Right lung (tissue), 10 donors: Measurements from ENCODE around the gene CLCA4. TPM values are rescaled to one million over a fixed set of nuclear protein-coding genes. Genes with fewer than 3 reads are reported as not detected.
"Not testable (repeated sequence)": the region's sequence is repeated elsewhere in the genome, so short reads cannot be mapped to it uniquely, and the experiment has no call there.

Experiments
- DNase-seq, 2 donors: peaks; one replicate each; pipeline ENCODE4 v3.0.0-alpha.2; 2013
- long read RNA-seq, 8 donors: transcript quantifications; one replicate each; lab custom pipeline, GENCODE V29; 2026
- polyA plus RNA-seq, 5 donors: library from polyadenylated mRNA; unstranded; fragments of 120-200 nt; gene quantifications; one replicate each; pipeline versions ENCODE4 v1.2.1 to v1.2.3, GENCODE V29; 2013; ENCODE audit warnings: inconsistent platforms in 1 of 5, low replicate concordance in 1 of 5; ENCODE audit not compliant: insufficient read length in 5 of 5, insufficient read depth in 1 of 5

CLCA4 gene
- not detected for polyA plus RNA-seq
- long read RNA-seq, donor 1: 0 reads
- long read RNA-seq, donor 2: 0 reads
- long read RNA-seq, donor 3: 0 reads
- long read RNA-seq, donor 4: 0 reads
- long read RNA-seq, donor 5: 0 reads
- long read RNA-seq, donor 6: 0 reads
- long read RNA-seq, donor 7: 0 reads
- long read RNA-seq, donor 8: 0 reads

DNA sequence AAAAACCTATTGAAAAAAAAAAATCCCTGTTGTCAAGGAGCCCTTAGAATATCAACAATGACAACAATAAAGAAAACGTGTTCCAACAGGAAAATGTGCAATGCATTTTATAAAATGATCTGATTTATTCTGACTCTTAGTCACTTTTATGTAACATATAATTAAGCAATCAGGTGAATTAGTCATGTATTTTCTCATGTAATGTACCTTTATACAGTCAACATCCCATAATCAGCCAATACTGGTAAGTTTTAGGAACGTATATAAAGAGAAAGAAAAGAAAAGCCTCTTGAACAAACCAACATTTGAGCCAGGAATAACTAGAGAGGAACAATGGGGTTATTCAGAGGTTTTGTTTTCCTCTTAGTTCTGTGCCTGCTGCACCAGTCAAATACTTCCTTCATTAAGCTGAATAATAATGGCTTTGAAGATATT is at the start of gene CLCA4:
TSS of gene CLCA4 (plus strand) at position 292 of the 435 bp plus-strand sequence. CDS start at position 334, 42 bp downstream.
- DNase-seq: no peak

GRCh38 chr1:86498281-86498680 is 48.6 kb upstream of the CLCA4 start:
- DNase-seq: no peak

GRCh38 chr1:86499987-86500593 is 46.8 kb upstream of the CLCA4 start:
- DNase-seq: no peak

GRCh38 chr1:86500714-86501113 is 46.2 kb upstream of the CLCA4 start:
- no peak for DNase-seq

DNA sequence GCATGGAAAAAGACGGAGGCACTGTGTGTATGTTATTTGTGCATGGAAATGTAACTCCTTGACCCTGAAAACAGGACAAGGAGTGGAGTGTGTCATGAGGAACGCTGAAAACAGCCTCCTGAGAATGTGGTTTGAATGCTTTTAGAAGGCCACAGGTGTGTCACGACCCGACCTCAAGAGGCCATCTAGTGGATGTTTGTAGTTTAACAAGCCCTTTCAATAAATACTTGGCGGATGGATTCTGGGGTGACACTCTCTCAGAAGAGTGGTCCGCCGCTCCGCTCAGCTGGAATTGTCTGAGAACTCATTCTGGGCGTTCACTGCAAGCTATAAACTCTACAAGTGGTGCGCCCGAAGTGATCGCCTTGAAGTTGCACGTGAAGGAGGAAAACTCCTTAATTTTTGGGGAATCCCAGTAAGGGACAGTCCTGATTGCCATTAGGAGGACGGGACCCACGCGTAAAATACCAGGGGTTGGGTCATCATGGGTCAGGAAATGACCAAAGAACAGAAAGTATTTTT is 44.7 kb upstream of the CLCA4 start:
- not testable (repeated sequence) for DNase-seq

GRCh38 chr1:86502721-86503405 is 44.0 kb upstream of the CLCA4 start:
- no peak for DNase-seq

DNA sequence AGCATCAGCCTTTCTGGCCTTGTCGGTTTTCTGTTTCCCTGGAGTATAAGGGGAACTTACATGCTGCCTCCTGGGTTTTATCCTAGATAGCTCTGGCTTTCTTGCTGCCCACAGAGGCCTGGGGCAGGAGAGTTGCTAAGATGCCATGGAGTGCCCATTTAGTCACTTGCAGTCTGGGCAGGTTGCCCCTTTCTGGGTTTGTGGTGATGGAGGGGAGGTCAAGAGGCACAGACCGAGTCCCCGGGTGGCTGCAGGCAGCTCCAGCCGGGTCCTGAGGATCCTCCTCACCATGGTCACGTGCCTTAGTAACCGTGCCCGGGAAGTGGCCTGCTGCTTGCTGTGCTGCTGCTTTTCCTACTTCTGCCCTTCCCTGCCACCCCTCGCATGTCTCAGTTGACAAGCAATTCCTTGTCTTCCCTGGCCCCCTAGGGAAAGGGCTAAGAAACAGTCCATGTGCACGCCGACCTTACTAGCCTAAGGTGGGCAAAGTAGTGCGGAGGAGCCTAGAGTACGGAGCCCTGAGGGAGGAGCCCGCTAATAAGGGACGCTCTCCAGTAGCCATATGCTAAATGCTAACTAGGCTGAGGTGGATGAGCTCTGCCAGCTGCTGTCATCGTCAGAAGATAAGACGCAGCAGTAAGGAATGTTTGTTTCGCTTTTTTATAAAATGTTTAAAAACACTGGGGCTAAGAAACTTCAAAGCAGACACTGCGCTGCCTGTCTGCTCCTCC is 43.3 kb upstream of the CLCA4 start:
- DNase-seq: peak; percentile 40 to 41

GRCh38 chr1:86504137-86504479 is 42.8 kb upstream of the CLCA4 start:
- DNase-seq: peak; percentile 27 to 45

DNA sequence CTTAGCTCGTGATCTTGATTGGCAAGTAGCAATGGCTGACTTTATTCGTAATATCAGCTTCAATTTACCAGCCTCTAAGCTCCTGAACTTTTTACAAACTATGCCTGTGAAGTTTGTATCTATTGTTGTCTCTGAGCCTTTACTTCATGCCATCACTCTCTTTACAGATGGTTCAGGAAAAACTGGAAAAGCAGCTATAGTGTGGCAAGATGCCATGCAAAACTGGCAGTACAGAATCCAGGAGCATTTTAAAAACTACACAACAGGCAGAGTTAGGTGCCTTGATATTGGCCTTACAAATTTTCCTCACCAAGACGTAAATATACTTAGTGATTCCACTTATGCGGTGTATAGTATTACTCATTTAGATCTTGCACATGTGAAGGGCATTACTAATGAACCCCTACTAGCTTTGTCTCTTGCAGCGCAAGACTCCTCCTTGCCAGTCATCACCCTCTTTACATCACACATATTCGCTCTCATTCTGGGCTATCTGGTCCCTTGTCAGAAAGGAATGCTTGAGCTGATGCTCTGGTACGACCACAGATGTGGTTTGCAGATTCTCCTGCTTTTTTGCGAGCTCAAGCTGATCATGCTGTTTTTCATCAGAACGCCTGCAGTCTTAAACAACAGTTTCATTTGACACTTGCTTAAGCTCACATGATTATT is 41.8 kb upstream of the CLCA4 start:
- peak in 1 of 2 donors; percentile 30 for DNase-seq

DNA sequence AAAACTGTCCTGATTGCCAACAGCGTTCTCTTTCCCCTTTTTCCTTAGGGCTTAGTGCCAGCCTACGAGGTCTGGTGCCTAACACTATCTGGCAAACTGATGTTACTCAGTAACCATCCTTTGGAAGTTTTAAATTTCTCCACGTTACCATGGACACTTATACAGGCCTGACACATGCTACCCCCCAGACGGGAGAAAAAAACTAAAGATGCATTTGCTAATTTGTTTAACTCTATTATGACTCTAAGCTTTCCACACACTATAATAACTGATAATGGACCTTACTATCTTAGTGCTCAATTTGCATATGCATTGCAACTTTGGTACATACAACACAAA is 41.3 kb upstream of the CLCA4 start:
- no peak for DNase-seq

DNA sequence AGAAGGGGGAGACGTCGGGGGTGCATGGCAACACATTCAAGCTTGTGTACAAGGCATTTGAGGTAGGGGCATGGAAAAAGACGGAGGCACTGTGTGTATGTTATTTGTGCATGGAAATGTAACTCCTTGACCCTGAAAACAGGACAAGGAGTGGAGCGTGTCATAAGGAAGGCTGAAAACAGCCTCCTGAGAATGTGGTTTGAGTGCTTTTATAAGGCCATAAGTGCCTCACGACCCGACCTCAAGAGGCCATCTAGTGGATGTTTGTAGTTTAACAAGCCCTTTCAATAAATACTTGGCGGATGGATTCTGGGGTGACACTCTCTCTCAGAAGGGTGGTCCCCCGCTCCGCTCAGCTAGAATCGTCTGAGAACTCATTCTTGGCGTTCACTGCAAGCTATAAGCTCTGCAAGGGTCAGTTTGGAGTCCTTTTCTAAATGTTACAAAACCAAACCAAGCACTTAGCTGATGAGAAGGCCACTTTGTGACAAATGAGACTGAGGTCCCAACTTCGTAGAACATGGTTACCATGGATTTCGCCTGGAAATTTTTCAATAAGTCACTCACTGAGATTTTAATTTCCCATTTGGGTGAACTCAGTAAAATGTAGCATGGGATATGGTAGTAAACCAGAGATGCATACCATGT is 38.8 kb upstream of the CLCA4 start:
- DNase-seq: peak; percentile 40 to 41

DNA sequence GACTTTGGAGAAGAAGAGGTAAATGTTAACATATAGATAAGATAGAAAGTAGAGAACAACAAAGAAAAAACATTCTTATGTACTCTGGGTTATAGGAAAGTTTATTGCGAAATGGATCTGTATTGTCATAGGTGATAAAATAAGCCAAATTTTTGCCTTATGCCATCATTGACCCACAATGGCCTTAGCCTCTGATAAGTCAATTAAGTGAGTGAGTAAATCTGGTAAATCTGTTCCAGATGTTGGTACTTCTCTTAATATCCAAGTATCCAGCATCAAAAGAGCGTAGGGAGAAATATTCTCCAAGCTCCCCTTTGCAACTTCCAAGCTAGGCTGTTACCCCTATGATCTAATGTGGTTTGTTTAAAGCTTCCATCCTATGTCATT is 38.3 kb upstream of the CLCA4 start:
- DNase-seq: no peak

GRCh38 chr1:86515597-86515996 is 31.3 kb upstream of the CLCA4 start:
- no peak for DNase-seq

- DNase-seq: no peak
These were observed 30.5 kb upstream of the CLCA4 start for GRCh38 chr1:86516335-86516734.

DNA sequence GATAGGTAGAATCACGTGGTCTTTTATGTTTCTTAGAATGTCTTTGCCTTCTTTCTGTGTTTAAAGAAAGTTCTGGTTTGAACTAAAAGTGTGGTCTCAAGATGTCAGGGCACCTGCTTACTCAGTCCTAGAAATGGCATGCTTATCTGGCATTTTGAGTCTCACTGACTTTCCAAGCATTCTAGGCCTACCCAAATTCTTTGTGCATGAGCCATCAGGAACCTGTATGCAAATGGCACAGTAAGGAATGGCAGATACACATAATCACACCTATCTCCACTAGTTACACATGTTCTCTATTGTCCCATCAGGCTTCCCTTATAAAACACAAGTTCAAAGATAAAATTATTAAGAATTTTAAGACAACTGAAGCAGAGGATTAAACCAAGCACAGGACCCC is 29.5 kb upstream of the CLCA4 start:
- no peak for DNase-seq

GRCh38 chr1:86520789-86521521 is 25.9 kb upstream of the CLCA4 start:
- no peak for DNase-seq

GRCh38 chr1:86521522-86521891 is 25.4 kb upstream of the CLCA4 start:
- no peak for DNase-seq

GRCh38 chr1:86522240-86522639 is 24.6 kb upstream of the CLCA4 start:
- no peak for DNase-seq

- DNase-seq: no peak
These were observed 23.1 kb upstream of the CLCA4 start for GRCh38 chr1:86523670-86524354.

DNA sequence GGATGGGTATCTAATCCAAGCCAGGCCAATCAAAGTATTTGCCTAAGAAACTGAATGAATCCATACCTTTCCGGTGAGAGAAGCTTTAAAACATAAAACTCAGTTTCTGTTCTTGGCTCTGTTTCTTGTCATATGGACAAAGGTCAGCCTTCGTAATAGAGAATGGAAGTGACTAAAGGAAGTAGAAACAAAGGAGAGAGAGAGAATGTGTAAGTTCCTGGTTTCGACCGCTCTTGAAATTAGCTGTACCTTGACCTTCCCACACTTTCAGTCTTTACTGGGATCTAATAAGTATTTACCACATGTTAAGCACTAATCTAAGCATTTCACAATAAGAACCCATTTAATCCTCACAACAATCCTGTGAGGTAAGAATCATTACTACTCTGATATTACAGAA is 19.6 kb upstream of the CLCA4 start:
- DNase-seq: no peak
